ENCODE data around the gene NLRP10. TPM values are rescaled to one million over a fixed set of nuclear protein-coding genes. Genes with fewer than 3 reads are reported as not detected.

Gene NLRP10
- total RNA-seq, 1 experiment from 2014 or later = not detected

DNA sequence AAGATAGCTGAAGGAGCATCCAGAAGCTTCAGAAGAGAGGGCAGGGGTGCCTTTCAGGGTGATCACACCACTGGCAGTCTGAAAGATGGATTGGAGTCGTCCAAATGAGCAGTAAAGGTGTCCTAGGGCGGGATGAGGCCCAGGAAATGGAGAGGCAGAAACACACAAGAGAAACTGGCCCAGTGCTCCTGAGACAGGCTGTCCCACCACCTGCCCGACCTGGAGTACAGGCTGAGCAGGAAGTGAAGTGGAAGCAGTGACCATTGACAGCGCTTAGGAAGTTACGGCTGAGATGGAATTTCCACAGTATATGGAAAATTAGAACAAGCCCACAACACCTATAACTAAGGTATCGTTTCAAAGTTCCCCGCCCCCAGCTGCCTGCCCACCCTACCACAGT, 37.9 kb upstream of the NLRP10 start:
- H3K14ac ChIP-seq (ENCODE audit: insufficient read depth, low read length) = no peak overlapping the region

More for the DNA sequence above, 37.9 kb upstream of the NLRP10 start:
- H3K27ac Mint-ChIP-seq = no peak overlapping the region
- H2BK20ac ChIP-seq (ENCODE audit: low read depth, low read length, poor library complexity, severe bottlenecking) = no peak overlapping the region
- no peaks in the 10 kb centered on the region for H3K4me1 ChIP-seq (ENCODE audit: insufficient read depth, low read length)
- no peaks in the 10 kb centered on the region for H3K9me3 Mint-ChIP-seq
- no peak overlapping the region for H2BK5ac ChIP-seq (ENCODE audit: insufficient read length, low read length)
- H3K4me3 Mint-ChIP-seq = no peak overlapping the region
- no peak overlapping the region for H3K18ac ChIP-seq (ENCODE audit: insufficient read length, low read depth, low read length)
- no peak overlapping the region for H2AK5ac ChIP-seq (ENCODE audit: insufficient read length, low read length)
- peaks cover 1% of the 10 kb centered on the region; the same call in 1 of the 2 replicates for H3K27me3 Mint-ChIP-seq (ENCODE audit: low read depth)
- TF ChIP-seq, protein P1, sequence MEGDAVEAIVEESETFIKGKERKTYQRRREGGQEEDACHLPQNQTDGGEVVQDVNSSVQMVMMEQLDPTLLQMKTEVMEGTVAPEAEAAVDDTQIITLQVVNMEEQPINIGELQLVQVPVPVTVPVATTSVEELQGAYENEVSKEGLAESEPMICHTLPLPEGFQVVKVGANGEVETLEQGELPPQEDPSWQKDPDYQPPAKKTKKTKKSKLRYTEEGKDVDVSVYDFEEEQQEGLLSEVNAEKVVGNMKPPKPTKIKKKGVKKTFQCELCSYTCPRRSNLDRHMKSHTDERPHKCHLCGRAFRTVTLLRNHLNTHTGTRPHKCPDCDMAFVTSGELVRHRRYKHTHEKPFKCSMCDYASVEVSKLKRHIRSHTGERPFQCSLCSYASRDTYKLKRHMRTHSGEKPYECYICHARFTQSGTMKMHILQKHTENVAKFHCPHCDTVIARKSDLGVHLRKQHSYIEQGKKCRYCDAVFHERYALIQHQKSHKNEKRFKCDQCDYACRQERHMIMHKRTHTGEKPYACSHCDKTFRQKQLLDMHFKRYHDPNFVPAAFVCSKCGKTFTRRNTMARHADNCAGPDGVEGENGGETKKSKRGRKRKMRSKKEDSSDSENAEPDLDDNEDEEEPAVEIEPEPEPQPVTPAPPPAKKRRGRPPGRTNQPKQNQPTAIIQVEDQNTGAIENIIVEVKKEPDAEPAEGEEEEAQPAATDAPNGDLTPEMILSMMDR (conservative IDR thresholded peaks at IDR 0.05) = no peak
- H3K79me1 ChIP-seq (ENCODE audit: insufficient read depth, low read depth, low read length, poor library complexity, severe bottlenecking) = no peaks in the 10 kb centered on the region
- H4K5ac ChIP-seq (ENCODE audit: insufficient read length, low read depth, low read length) = no peak overlapping the region
- no CpG with 5 or more reads among the region's 7 CpGs for WGBS (ENCODE audit: extremely low coverage, insufficient read length, low lambda C conversion rate)
- H3K36me3 Mint-ChIP-seq (ENCODE audit: insufficient read depth in 1 of 3, low read depth in 3 of 3) = peaks cover 0 to 9% (median 4%) of the 10 kb centered on the region in 3 experiments; a peak in 6 of 7 replicates
- H3K23ac ChIP-seq (ENCODE audit: insufficient read length, low read depth, low read length) = no peak overlapping the region
- no peak overlapping the region for H3K4ac ChIP-seq (ENCODE audit: low read depth, low read length)
- no peak overlapping the region for H2AFZ ChIP-seq (ENCODE audit: low read length)
- H3K9me3 ChIP-seq (ENCODE audit: control insufficient read depth, low read depth, low read length) = no peaks in the 10 kb centered on the region
- H3K27ac ChIP-seq (ENCODE audit: insufficient read length, low read depth, low read length) = no peak overlapping the region
- no peaks in the 10 kb centered on the region for H3K27me3 ChIP-seq (ENCODE audit: insufficient read depth, low read length)
- no peak overlapping the region for H3K4me2 ChIP-seq (ENCODE audit: insufficient read depth, insufficient read length, low read length)
- H3T11ph ChIP-seq (ENCODE audit: low read length) = no peak overlapping the region
- no peak overlapping the region for H4K8ac ChIP-seq (replicated peaks; ENCODE audit: insufficient read length, low read depth, low read length)
- H3K79me2 ChIP-seq (ENCODE audit: insufficient read depth, low read length) = no peaks in the 10 kb centered on the region
- no peak for DNase-seq
- H3K23me2 ChIP-seq (ENCODE audit: insufficient read length, low read depth, low read length, poor library complexity, severe bottlenecking) = no peaks in the 10 kb centered on the region
- H2BK120ac ChIP-seq (ENCODE audit: low read depth, low read length, poor library complexity, severe bottlenecking) = no peak overlapping the region
- no peak overlapping the region for H4K91ac ChIP-seq (ENCODE audit: insufficient read length, low read depth, low read length)
- no peak overlapping the region for H2BK12ac ChIP-seq (ENCODE audit: insufficient read length, low read depth, low read length)
- H3K56ac ChIP-seq (ENCODE audit: insufficient read length, low read depth, low read length) = no peak overlapping the region
- no peaks in the 10 kb centered on the region for H3K4me1 Mint-ChIP-seq
- no peak overlapping the region for H3K9ac ChIP-seq (ENCODE audit: extremely low read depth, insufficient read length, low read length)
- no peak overlapping the region for H2BK15ac ChIP-seq (ENCODE audit: low read depth, low read length)
- no peaks in the 10 kb centered on the region for H4K20me1 ChIP-seq (ENCODE audit: control insufficient read depth, insufficient read depth, insufficient read length)
